Stimulated activated CD8-positive, alpha-beta memory T cell treated with anti-CD3 and anti-CD28 coated beads, Interleukin-2, amount 100 ng/mL, for 1 hour (primary cell): ENCODE results near the gene ZHX3.
"Not testable (repeated sequence)": the region's sequence is repeated elsewhere in the genome, so short reads cannot be mapped to it uniquely, and the experiment has no call there.

Experiments used
- DNase-seq, 2 donors: peaks; one replicate each; pipeline ENCODE4 v3.0.0-alpha.2; 2020; ENCODE audit warnings: low read depth in 2 of 2

Gene ZHX3

DNA sequence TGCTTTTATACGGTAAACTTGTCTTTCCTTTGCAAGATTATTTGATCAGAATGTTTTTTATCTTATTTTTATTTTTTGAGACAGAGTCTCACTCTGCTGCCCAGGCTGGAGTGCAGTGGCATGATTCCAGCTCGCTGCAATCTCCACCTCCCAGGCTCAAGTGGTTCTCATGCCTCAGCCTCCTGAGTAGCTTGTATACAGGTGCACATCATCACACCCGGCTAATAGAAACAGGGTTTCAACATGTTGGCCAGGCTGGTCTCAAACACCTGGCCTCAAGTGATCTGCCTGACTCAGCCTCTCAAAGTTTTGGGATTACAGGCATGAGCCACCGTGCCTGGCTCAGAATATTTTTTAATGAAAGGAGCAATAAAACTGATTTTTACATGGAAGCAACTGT is 14.2 kb upstream of the ZHX3 start:
- DNase-seq: no peak

DNA sequence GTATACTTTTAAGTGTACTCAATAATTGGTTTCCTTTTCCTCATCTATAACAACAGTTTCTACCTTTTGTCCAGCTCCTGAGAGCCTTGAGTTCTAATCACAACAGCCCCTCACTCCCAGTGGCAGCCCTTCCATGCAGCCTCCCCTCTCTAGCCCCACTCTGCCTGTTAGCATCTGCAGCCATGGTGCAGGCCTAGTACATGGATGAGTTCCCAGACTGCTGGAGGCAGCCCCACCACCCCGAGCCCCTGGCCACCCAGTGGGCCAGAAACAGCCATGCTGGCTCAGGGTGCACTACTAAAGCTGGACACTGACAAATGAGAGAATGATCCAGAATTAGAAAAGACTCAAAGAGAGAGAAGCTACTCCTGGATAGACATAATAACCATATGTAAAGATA is 13.4 kb upstream of the ZHX3 start:
- no peak for DNase-seq

DNA sequence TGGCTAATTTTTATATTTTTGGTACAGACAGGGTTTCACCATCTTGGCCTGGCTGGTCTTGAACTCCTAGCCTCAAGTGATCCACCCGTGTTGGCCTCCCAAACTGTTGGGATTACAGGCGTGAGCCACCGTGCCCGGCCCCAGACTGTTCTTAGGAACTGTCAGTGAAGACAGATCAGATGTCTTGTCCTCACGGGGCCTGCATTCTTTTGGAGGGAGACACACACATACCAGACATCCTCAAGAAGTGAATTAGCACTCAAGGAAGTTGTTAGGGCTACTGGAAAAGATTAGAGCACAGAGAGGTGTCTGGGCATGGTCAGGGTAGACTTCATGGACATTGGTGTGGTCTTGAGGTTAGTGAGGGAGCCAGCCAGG is 12.8 kb upstream of the ZHX3 start:
- DNase-seq: no peak

DNA sequence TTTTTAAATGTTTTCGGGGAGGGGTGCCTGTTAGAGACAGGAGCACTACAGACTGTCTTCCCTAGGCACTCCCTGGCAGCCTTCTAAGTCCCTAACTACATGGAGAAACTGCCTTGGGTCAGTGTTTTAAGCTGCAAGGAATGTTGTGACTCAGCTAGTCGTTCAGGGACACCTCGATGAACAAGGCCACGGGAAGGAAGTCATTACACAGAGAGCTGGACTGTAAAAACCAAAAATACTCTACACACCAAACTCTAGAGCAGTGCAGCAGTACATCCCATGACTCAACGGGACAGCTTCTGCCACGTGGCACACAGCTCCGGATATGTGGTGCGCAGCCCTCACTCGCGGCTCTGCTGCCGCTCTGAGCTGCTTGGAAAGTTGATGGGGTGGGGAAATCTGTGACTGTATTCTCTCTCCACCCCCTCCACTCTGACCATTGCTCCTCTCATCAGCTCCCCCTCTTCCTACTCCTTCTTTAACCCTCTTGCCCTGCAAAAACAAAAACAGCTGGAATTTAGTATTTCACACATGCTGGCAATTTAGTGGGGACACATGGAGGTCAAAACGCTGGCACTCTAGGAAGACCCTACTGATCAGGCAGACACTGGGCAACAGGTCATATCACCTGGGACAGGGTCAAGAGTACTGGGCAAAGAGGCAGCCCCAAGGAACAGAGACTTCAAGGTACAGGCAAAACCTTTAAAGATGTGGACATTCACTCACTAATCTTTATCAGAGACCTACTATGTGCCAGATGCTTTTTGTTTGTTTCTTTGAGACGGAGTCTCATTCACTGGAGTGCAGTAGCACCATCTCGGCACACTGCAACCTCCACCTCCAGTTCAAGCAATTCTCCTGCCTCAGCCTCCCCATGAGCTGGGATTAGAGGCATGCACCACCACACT is 12.2 kb upstream of the ZHX3 start:
- DNase-seq: peak; percentile 25 to 40

DNA sequence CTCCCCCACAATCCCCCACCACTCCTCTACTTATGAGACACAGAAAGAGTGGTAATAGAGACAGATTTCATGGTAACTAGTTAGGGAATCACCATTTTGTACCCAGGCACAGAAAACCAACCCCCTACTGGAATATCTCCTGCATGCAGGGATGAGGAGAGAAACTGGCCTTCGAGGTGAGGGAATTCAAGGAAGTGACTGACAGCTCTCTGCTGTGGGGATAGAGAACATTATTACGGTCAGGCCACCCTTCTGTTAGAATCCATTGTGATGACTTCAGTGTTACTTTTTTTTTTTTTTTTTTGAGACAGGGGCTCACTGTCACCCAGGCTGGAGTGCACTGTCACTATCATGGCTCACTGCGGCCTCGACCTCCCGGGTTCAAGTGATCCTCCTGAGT is 9.6 kb upstream of the ZHX3 start:
- no peak for DNase-seq

DNA sequence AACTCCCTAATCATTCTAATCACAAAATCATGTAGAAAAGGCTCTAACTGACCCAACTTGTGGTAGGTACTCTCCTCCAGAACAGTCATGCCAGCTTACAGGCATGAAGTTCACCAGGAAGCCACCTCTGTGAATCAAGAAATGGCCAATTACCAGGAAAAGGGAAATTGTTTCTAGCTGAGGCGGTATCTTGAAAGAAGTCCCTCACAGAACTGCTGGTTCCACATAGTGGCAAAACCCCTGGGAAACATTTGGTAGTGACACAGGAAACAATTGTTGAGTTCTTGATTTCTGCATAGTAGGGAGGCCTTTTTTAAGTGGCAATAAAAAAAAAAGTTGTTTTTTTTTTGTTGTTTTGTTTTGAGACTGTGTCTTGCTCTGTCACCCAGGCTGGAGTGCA is 3.4 kb upstream of the ZHX3 start:
- no peak for DNase-seq

DNA sequence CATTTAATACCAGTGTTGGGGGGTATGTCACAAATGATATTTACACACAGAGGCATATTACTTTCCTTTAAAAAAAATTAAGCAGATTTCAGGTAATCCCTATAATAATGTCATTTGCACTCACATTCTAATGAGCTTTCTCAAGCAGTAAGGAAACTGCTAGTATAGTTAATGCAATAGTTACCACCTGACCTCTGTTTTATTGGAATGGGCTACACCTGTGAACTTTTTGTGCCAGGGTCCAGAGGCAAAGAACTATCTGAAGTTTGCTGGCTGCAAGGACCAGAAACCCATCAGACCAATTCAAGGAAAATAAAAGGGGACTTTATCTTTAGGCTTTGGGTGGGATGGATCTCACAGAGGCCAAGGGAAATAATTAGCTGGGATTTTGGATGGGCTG is 2.9 kb upstream of the ZHX3 start:
- DNase-seq: no peak

DNA sequence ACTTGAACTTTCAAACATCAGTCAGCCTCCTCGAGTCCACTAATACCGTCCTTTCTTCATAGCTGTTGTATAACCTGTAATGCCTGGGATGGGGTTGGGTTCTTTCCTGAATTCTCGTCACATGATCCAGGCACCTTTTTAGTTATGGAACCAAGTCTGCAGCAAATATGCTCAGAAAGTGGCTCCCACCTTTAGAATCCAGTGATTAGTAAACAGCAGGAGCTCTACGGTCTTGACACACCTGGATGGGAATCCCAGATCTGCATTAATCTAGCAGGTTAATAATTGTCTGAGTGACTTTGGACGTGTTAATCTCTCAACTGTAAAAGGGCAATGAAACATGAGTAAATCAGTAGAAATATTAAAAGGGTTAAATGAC is 729 bp upstream of the ZHX3 start:
- DNase-seq: no peak

DNA sequence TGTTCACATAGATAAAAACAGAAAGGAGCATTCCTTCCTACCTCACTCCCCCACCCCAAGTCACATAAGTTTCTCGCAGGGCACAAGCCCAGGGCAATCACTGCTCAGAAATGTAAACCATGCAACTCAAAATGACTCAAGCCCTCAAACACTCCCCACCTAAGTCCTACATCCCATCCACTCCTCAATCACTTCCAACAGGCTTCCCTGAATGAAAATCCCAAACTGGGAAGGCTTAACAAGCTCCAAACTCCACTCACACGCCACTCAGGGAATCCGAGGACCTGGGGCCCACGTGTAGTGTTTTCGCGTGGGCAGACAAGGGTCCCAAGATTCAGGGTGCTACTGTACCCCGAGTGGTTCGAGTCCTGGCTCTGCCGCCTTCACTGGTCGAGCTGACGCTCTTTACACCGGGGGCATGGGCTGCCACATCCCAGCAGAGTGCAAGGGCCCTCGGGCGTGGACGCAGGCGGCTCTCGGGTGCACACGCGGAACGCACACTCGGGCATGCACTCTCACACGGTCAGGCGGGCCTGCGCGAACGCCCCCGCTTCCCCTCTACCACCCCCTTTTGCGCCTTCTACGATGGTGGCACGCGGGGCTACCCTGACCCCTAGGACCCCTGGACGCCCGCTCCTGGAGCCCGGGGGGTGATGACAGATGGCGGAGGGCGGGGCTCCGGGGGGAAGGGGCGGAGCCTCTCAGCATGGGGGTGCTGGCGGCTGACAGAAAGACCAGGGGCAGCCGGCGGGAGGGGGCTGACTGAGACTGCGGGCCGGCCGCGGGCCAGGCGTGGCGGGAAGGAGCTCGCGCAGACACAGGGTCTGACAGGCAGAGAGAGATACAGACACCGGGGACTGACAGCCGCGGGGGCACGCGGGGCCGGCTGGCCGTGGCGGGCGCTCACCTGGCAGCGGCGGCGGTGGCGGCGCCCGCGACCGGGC is 657 bp downstream of the ZHX3 start:
- DNase-seq: peak; percentile 59 to 68

DNA sequence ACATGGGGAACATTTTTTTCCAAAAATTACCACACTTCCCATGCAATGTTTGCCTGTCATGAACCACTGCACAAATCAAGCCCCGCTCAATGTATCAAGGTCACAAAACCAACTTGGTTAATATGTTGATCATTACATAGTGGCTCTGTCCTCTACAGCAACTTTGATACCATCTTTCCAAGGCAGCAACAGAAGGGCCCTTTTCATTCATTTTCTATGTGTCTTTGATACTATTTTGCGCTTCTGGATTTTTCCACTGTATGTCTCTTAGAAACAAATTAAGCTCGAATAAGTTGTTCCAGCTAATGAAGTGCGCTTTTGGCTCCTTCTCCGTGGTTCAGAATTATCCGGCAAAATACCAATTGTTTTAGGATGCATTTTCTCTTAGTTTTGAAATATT is 1.5 kb downstream of the ZHX3 start:
- DNase-seq: no peak

DNA sequence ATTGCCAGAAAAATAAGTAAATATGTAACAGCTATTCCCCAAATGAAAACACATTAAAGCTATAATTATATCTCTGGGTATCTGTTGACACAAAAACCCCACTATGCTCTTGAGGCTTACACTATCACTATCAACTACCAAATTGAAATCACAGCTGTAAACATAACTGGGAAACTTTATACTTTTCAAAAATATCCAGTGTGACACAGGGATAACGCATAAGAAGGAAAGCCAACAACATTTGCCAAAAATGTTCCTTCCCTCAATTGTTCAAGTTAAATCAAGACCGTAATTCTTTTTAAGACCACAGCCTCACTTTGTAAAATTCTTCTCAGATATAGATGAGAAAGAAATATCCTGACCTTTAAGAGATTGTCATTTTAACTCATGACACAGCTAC is 3.1 kb downstream of the ZHX3 start:
- DNase-seq: no peak

DNA sequence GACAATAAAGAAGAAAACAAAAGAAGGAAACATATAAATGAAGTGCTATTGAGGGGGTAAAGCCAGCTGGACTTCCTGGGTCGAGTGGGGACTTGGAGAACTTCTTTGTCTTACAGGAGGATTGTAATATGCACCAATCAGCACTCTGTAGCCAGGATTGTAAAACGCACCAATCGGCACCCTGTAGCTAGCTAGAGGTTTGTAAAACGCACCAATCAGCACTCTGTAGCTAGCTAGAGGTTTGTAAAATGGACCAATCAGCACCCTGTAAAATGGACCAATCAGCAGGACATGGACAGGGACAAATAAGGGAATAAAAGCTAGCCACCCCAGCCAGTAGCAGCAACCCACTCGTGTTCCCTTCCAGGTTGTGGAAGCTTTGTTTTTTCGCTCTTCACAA is 5.5 kb downstream of the ZHX3 start:
- not testable (repeated sequence) for DNase-seq

DNA sequence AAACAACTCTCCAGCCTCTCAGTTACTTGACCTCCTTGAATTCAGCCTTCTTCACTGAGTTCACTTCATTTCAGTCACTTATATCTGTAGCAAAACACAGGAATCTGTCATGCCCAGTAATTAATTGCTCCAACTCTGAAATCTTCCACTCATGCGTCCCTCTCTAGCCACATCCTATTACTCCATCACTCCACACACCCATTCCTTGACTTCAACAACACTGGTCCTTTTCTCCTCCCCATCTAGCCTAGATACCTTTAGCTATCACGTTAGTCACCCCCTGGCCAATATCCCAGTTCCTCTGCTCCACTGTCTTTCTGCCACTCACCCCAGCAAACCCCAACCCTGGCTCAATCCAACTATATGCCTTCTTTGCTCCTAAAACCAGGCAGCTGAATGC is 7.7 kb downstream of the ZHX3 start:
- DNase-seq: no peak

DNA sequence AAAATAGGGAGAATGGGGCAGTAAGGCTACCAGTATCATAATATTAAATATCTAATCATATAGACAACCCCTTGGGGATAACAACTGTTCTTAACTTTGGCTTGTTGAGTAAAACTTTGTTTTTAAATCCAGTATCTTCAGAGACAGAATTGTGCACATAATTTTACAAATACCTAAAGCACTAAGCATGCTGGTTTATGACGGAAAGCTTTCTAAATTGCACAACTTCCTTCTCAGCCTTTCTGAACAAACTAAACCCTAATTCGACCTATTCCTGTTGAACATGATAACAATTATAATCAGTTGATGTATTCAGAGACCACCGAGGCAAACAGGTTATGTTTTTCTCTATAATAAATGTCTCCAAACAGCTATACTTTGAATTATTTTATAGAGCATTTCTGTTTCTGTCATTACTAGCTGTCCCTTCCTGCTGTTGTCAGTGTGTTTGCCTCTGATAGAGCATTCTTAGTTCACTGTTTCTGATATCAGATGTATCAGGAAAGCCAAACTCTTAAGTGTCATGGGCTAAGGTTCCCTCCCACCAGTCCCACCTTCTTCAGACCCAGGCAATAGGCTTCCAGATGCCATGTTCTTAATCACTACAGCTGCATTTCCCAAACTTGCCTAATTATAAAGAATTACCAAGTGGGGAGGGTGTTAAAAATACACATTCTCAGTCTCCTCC is 8.7 kb downstream of the ZHX3 start:
- no peak for DNase-seq

DNA sequence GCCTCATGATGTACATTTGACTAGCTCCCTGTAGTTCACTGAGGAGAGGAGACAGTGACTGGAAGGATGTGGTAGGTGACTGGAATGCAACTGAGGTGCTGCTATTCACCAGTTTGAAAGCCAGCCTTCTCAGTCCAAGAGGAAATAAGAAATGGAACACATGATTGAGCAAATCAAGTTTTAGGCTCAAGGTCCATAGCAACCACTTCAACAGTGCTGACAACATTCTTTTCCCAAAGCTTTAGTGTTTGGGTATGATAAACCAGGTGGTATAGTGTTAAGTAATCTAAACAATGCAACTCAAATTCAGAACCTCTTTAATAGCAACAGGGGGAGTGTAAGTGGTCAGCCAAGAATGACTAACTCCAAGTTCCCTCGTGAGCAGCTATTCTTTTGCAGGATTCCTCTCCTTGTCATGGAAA is 9.2 kb downstream of the ZHX3 start:
- no peak for DNase-seq

DNA sequence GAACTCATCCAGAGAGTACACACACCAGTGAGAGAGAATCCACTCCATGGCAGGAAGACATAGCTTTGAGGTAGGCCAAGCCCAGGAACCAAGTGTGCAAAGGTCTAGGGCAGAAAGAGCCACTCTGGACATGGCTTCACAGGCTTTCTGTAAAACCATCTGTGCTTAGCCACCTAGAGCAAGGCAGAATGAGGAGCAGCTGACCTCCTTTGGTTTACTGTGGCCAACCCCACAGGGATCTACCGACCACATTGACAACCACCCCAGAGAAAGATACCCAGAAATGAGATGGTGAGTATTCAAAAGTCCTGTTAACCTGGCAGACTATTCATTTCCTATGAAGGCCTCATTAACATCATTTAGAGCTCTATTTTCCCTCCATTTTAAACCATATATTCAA is 10.5 kb downstream of the ZHX3 start:
- DNase-seq: no peak

DNA sequence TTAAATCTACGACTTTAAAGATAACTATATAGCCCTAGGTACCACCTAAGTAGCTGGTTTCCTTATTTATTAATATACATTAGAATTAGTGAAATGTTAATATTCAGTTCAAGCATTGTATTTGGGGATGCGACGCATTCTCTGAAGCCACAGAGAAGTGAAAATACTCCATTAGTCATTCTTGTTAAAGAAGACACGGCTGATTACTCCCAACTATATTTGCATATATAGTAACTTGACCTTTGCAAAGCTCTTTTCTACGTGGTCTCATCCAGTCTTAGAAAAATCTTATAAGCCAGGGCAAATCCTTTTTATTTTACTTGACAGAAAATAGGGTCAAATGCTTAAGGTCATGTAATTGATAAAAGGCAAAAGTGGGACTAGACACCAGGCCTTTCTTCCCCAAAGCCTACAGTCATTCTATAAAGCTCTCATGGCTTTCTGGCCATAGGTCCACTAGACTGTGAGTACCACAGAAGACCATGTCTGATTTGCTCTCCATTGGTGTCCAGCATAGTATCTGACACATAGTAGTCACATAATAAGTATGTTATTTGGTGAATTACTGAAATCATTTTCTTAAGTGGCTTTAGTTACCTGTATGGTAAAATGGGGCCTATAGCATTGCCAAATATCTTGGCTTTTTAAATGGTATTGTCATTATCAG is 11.3 kb downstream of the ZHX3 start:
- DNase-seq: no peak

DNA sequence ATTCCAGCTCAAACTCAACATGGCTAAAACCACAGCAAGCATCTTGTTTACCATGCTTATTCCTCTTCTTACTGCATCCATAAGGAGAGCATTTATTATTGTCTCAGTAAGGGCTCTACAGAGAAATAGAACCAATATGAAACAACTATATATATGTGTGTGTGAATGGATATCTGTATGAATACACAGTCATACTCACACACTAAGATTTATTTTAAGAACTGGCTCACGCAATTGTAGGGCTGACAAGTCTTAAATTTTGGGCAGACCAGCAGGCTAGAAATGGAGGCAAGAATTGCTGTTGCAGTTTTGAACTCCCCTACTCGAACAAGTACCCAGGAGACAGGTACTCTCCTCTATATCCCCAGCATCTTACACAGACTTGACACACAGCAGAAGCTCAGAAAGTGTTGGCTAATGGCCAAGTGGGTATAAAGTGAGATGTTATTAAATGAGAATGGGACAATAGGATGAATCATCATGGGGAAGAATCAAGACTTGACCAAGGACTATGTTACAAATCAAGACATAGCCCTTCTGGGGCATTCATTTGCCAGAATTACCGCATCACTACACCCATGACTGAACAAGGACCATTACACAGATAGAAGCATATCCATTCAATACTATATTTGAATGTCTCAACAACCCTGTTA is 13.0 kb downstream of the ZHX3 start:
- DNase-seq: no peak

DNA sequence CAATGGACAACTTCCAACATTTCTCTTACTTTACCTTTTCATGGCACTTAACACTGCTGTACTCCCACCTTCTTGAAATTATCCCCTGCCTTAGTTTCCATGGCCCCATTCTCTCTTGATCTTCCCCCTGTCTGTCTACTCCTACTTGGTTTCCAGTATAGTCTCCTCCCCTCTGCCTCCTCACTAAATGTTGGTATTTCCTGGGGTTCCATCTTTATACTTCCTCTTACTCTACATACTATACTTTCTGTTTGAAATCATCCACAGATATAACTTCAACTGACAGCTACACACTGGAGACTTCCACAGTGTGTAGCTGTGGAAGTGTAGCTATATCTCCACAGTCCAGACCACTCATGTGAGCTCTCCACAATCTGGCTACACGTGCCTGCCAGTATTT is 13.5 kb downstream of the ZHX3 start:
- no peak for DNase-seq

DNA sequence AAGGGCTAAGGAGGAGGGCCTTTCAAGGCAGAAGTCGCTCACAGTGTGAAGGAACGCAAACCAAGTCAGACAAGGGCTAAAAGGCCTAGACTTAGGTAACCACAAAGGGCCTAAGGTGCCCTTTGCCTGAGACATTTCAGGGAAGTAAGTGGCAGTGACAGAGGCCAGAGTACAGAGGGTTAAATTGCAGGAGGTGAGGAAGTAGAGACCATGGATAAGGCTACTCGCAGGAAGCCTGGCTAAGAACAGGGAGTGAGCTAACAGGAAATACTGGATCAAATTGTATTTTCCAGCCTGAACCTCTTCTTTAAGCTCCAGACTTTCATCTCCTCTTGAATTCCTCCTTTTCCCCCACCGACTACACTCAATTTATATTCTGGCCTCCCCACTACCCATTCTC is 16.6 kb downstream of the ZHX3 start:
- no peak for DNase-seq

DNA sequence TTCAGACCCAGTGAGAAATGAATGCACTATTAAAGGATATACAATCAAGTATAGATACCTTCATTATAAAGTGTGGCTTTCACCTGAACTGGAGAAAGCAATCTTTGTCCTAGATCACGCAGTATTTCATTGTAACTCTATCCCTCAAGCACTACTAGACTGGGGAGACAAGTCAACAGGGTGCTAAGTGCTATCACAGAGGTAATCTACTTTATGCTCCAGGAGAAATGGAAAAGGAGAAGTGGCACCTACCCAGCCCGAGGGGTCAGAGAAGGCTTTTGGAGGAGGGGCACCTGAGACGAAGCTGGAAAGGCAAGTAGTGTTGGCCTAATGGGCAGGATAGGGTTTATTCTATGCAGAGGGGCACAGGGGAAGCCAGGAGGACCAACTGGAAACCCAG is 17.1 kb downstream of the ZHX3 start:
- DNase-seq: no peak
